Heart right ventricle (tissue), 16 donors: ENCODE measurements around the gene STMND1. TPM values are rescaled to one million over a fixed set of nuclear protein-coding genes. Genes with fewer than 3 reads are reported as not detected.

Experiments
- ATAC-seq, 8 donors: fragments of 200-7000 bp; cut with Tn5 transposase; one replicate each; pipeline ENCODE4 v1.9.1; 2020; ENCODE audit warnings: mild to moderate bottlenecking in 8 of 8, moderate library complexity in 8 of 8, moderate number of reproducible peaks in 1 of 8
- DNase-seq, 2 donors: peaks; one replicate each; pipeline ENCODE4 v3.0.0-alpha.2; 2020
- H3K27ac ChIP-seq, 10 donors: fragments of 200-600 bp; sonication (generic) in 2 of 10; one replicate each; pipeline versions ENCODE4 v1.5.0 to v1.8.0; 2020 to 2022; ENCODE audit warnings: mild to moderate bottlenecking in 3 of 10
- H3K27me3 ChIP-seq, 7 donors: fragments of 200-600 bp; one replicate each; pipeline ENCODE4 v1.8.0; 2021 to 2022; ENCODE audit warnings: mild to moderate bottlenecking in 2 of 7
- H3K36me3 ChIP-seq, 9 donors: fragments of 200-600 bp; sonication (generic) in 1 of 9; one replicate each; pipeline versions ENCODE4 v1.5.0 to v1.8.0; 2020 to 2022; ENCODE audit warnings: mild to moderate bottlenecking in 2 of 9
- H3K4me1 ChIP-seq, 9 donors: fragments of 200-600 bp; sonication (generic) in 1 of 9; one replicate each; pipeline versions ENCODE4 v1.5.0 to v1.8.0; 2020 to 2022; ENCODE audit warnings: mild to moderate bottlenecking in 4 of 9
- H3K4me3 ChIP-seq, 10 donors: fragments of 200-600 bp; sonication (generic) in 2 of 10; one replicate each; pipeline versions ENCODE4 v1.5.0 to v1.8.0; 2020 to 2022; ENCODE audit warnings: mild to moderate bottlenecking in 7 of 10, moderate library complexity in 2 of 10
- H3K9me3 ChIP-seq, 11 donors: fragments of 200-600 bp in 10 of 11; sonication (generic) in 2 of 11; one replicate each; pipeline versions ENCODE4 v1.5.0 to v1.8.0; 2013 to 2022; ENCODE audit warnings: mild to moderate bottlenecking in 2 of 11, control low read depth in 1 of 11, moderate library complexity in 1 of 11
- CTCF ChIP-seq, 9 donors: fragments of 200-600 bp; sonication (generic) in 2 of 9; IDR thresholded peaks; one replicate each; pipeline versions ENCODE4 v1.5.0 to v1.8.0; 2021 to 2022; ENCODE audit warnings: antibody characterized with exemption in 9 of 9, mild to moderate bottlenecking in 5 of 9, moderate library complexity in 1 of 9
- WGBS, 2 donors: extraction: QIAGEN DNeasy Blood & Tissue Kit; methylation state at CpG; one replicate each; pipeline ENCODE4 v1.1.7; 2013; ENCODE audit warnings: inconsistent platforms in 1 of 2; 5-methylcytosine and 5-hydroxymethylcytosine counted together
- intact Hi-C, 10 donors: fragments of 100-400 bp; cut with DNase I; formaldehyde crosslinking; loops; one replicate each; pipeline versions ENCODE4 v1.11.1 to v1.14.2; 2022
- polyA plus RNA-seq, 2 donors: library from polyadenylated mRNA; stranded (reverse); fragments of 200-250 nt; gene quantifications; one replicate each; pipeline ENCODE4 v1.2.3, GENCODE V29; 2013
- total RNA-seq, 10 donors: library from RNA; stranded (reverse); fragmentation: NEBNext Ultra II Directional in 3 of 10; extraction: Animal tissue kit (Norgen Biotek cat#: 25700) in 3 of 10; gene quantifications; one replicate each; pipeline versions ENCODE4 v1.2.1 to v1.2.4, GENCODE V29; 2021 to 2023
- donor health status: Arrhythmogenic right ventricular cardiomyopathy.
- donor health status: ischemic (EF 13 %, LVEDD 7.1; RV severe dilation, severe dysfunction).
- donor health status: healthy with polysubstance abuse.
- donor health status: DM: no; HTN: yes; CAD: no.
- donor health status: DM: no; HTN: no; CAD: no.
- donor health status: ischemic (EF 25% LVEDD 6.9; RV normal size, moderate dysfunction).
- donor health status: ischemic (EF 25% LVEDD 5.7; RV mildly dilated, moderate dysfunction).
- donor health status: healthy.
- donor health status: DM: yes; HTN: yes; CAD: no.
- donor health status: Ischemic cardiomyopathy.
- donor health status: ischemic (EF 35%, LVEDD 5.7; RV mildly dilated, moderate dysfunction).
- donor health status: nonischemic (EF 11% LVEDD 7.7; RV severe dilation, severe dysfunction).
- donor health status: DM: yes; HTN: yes; CAD: no.
- donor health status: PGD.
- donor health status: ischemic (EF 29% LVEDD 5.4; RV normal size, mild dysfunction).
- donor health status: nonischemic (EF 23%, LVEDD 6.1; RV moderate dilation, normal function).

Gene STMND1
- total and polyA plus RNA-seq, 12 donors: not detected

- Histone ChIP-seq H3K4me3 (no peak overlapping the region), H3K27me3 (peaks cover 0 to 3% (median 0%) of the 10 kb centered on the region in 7 donors), H3K36me3 (no peaks in the 10 kb centered on the region), H3K27ac (no peak overlapping the region), H3K9me3 (no peaks in the 10 kb centered on the region), H3K4me1 (no peaks in the 10 kb centered on the region)
- DNase-seq (no peak), ATAC-seq (no peak)
- intact Hi-C loops: no loop called here
- TF ChIP-seq CTCF (IDR thresholded peaks at IDR 0.05): no peak
- 32 to 40% methylated on average over 2 of the region's 2 CpGs for WGBS, 2 donors
These were observed 76.5 kb downstream of the STMND1 start for GRCh38 chr6:17178326-17178725.

DNA sequence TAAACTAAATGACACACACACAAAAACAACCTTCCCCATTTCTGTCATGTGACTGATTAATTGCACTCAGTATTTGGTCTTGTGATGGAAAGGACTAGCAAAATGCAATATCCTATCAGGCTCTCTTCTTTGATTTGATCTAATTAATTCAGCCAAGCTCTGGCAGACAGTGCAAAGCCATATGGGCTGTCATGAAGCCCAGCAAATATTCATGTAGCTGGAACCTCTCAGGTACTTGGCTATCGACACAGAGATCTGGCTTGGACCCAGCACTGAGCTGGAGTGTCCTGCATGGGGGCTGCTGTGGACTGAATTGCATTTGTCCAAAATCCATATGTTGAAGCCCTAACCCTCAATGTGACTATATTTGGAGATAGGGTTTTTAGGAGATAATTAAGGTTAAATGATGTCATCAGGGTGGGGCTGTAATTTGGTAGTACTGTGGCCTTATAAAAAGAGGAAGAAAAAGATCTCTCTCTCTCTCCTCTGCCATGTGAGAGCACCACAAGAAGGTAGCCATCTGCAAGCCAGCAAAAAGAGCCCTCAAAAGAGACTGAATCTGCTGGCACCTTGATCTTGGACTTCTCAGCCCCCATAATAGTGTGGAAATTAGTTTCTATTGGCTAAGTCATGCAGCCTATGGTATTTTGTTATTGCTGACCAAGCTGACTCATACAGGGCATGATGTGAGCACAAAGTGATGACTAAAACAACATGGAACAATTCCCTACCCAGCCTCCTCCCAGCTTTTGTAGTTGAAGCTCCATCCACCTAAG, 77.1 kb downstream of the STMND1 start:
- intact Hi-C loops: no loop called here
- Histone ChIP-seq H3K4me3 (no peak overlapping the region), H3K4me1 (no peaks in the 10 kb centered on the region), H3K9me3 (no peaks in the 10 kb centered on the region), H3K36me3 (no peaks in the 10 kb centered on the region), H3K27me3 (peaks cover 0 to 4% (median 0%) of the 10 kb centered on the region in 7 donors), H3K27ac (no peak overlapping the region)
- WGBS, 2 donors: 39 to 41% methylated on average over 1 of the region's 1 CpG
- no peak for TF ChIP-seq CTCF (IDR thresholded peaks at IDR 0.05)
- DNase-seq (no peak), ATAC-seq (no peak)

DNA sequence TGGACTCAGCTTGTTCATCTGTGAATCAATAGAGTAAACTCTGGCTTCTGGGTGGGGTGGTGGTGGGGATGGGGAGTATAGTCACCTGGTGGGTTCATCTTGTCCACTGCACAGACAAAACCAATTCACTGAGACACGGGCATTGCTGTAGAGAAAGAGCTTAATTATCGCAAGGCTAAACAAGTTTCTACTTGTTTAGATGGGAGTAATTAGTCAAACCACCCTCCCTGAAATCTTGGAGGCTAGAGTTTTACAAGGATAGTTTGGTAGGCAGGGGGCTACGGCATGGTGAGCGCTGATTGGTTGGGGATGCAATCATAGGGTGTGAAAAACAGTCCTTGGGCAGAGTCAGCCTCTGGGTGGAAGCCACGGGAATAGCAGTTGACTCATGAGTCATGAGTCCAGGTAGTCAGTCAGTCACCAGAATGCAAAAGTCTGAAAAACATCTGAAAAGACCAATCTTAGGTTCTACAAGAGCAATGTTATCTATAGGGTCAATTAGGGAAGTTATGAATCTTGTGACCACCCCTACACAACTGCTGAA, 77.8 kb downstream of the STMND1 start:
- H3K9me3 ChIP-seq: no peaks in the 10 kb centered on the region
- no peak overlapping the region for H3K27ac ChIP-seq
- H3K4me1 ChIP-seq: no peaks in the 10 kb centered on the region
- TF ChIP-seq CTCF (IDR thresholded peaks at IDR 0.05): no peak
- ATAC-seq (no peak), DNase-seq (no peak)
- 89 to 92% methylated on average over 5 of the region's 5 CpGs for WGBS, 2 donors
- peaks cover 0 to 4% (median 0%) of the 10 kb centered on the region in 7 donors for H3K27me3 ChIP-seq
- H3K36me3 ChIP-seq: no peaks in the 10 kb centered on the region
- intact Hi-C loops: no loop called here
- H3K4me3 ChIP-seq: no peak overlapping the region

Other genes with a start within 250 kb of the STMND1 start
- gene RBM24, start 179.3 kb downstream of the STMND1 start, total RNA-seq: 100 to 1,000 TPM; 149 to 317 (median 194) TPM
- gene RBM24, start 179.3 kb downstream of the STMND1 start, polyA plus RNA-seq: 100 to 1,000 TPM in 1 of 2 donors, 10 to 100 TPM in 1; 62.4 to 207 TPM